Measurements from ENCODE around the gene CDPF1.

DNA sequence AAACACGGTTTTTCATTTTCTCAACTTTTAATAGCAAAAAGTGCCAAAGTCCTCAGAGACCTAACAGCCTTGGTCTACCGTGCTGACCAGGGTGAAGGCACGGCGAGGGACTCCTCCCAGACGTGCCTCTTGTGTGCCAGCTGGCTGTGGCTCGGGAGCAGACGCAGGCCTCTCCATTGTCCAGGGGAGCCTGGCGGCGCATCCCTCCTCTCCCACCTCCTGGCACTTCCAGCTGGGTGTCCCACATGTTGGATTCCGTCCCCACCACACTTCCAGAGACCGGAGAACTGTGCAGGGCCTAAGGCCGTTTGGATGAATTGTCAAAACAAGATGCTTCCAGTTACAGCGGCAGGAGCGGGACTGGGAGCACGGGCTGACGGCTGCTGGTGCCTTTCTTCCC is 11.6 kb downstream of the CDPF1 start:
- TF ChIP-seq, protein P1, sequence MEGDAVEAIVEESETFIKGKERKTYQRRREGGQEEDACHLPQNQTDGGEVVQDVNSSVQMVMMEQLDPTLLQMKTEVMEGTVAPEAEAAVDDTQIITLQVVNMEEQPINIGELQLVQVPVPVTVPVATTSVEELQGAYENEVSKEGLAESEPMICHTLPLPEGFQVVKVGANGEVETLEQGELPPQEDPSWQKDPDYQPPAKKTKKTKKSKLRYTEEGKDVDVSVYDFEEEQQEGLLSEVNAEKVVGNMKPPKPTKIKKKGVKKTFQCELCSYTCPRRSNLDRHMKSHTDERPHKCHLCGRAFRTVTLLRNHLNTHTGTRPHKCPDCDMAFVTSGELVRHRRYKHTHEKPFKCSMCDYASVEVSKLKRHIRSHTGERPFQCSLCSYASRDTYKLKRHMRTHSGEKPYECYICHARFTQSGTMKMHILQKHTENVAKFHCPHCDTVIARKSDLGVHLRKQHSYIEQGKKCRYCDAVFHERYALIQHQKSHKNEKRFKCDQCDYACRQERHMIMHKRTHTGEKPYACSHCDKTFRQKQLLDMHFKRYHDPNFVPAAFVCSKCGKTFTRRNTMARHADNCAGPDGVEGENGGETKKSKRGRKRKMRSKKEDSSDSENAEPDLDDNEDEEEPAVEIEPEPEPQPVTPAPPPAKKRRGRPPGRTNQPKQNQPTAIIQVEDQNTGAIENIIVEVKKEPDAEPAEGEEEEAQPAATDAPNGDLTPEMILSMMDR (IDR thresholded peaks at IDR 0.05), result no peak
- no peak for TF ChIP-seq POLR2A (IDR thresholded peaks at IDR 0.05)
